Calu3 (cell line): ENCODE data around the gene REPS2. TPM values are rescaled to one million over a fixed set of nuclear protein-coding genes. Genes with fewer than 3 reads are reported as not detected.

Experiments used
- BruUV-seq: library from RNA; stranded (reverse); fragments of 400-500 nt; replicated peaks from 2 replicates; lab custom pipeline; 2021; lab: Mats Ljungman, UMichigan
- CTCF ChIA-PET: fragments of 300-600 bp; sonication (Branson Sonifier 250); formaldehyde crosslinking; loops from one replicate; lab custom pipeline; 2022; ENCODE audit warnings: antibody characterized with exemption; lab: Charles Lee
- DNase-seq: peaks from one replicate; pipeline ENCODE4 v3.0.0; 2022
- H3K27ac Mint-ChIP-seq: one replicate; pipeline ENCODE4 v1.8.0; 2022; ENCODE audit warnings: mixed read lengths; ENCODE audit not compliant: unreplicated experiment
- H3K27me3 Mint-ChIP-seq: one replicate; pipeline ENCODE4 v1.8.0; 2022; ENCODE audit warnings: mixed read lengths; ENCODE audit not compliant: unreplicated experiment
- H3K36me3 Mint-ChIP-seq: one replicate; pipeline ENCODE4 v1.8.0; 2022; ENCODE audit warnings: mild to moderate bottlenecking, moderate library complexity, mixed read lengths; ENCODE audit not compliant: insufficient read depth, unreplicated experiment
- H3K4me1 Mint-ChIP-seq: one replicate; pipeline ENCODE4 v1.8.0; 2022; ENCODE audit warnings: mild to moderate bottlenecking, low read depth, mixed read lengths; ENCODE audit not compliant: unreplicated experiment
- H3K4me3 Mint-ChIP-seq: one replicate; pipeline ENCODE4 v1.8.0; 2022; ENCODE audit warnings: mild to moderate bottlenecking, low read depth, moderate library complexity, mixed read lengths; ENCODE audit not compliant: unreplicated experiment
- H3K9me3 Mint-ChIP-seq: one replicate; pipeline ENCODE4 v1.8.0; 2022; ENCODE audit warnings: low read depth, mixed read lengths; ENCODE audit not compliant: unreplicated experiment
- CTCF ChIP-seq: fragments of 200-600 bp; IDR thresholded peaks from one replicate; pipeline ENCODE4 v1.8.0; 2022; ENCODE audit warnings: antibody characterized with exemption; ENCODE audit not compliant: unreplicated experiment
- intact Hi-C: fragments of 100-400 bp; cut with micrococcal nuclease; formaldehyde crosslinking; loops from one replicate; pipeline ENCODE4 v1.10.0; 2022; ENCODE audit not compliant: unreplicated experiment
- total RNA-seq: library from RNA; stranded (reverse); gene quantifications from 2 replicates; pipeline ENCODE4 v1.2.3, GENCODE V29; 2022

Gene REPS2
- total RNA-seq, 1 experiment from 2014 or later = 14.5 TPM

GRCh38 chrX:17007134-17007768 lies 60.8 kb downstream of the REPS2 start:
- Mint-ChIP-seq H3K9me3 (no peaks in the 10 kb centered on the region), H3K36me3 (peaks cover 5% of the 10 kb centered on the region), H3K27ac (no peak overlapping the region), H3K27me3 (no peaks in the 10 kb centered on the region), H3K4me1 (peaks cover 39% of the 10 kb centered on the region), H3K4me3 (no peak overlapping the region)
- intact Hi-C loops = loop anchor here (1.0 kb wide), 1 partner anchor 39 kb away; no protein-coding TSS in a partner anchor
- no TSS peak for BruUV-seq
- peak; percentile 41 for DNase-seq
- peak; percentile 36 for TF ChIP-seq CTCF
- CTCF ChIA-PET = interaction anchor here (0.9 to 1.0 kb wide), 3 partner anchors 29 to 125 kb away, joined by 4 to 11 read pairs (median 4); no protein-coding TSS in a partner anchor

GRCh38 chrX:17009856-17010625 lies 63.6 kb downstream of the REPS2 start:
- intact Hi-C loops = no loop called here
- H3K27me3 Mint-ChIP-seq = no peaks in the 10 kb centered on the region
- CTCF ChIA-PET = interaction anchor here (1.5 to 2.1 kb wide), 3 partner anchors 36 to 127 kb away, joined by 4 to 11 read pairs (median 8); no protein-coding TSS in a partner anchor
- peak overlapping the region; percentile 37 for H3K27ac Mint-ChIP-seq
- peak overlapping the region; percentile 37 for H3K4me3 Mint-ChIP-seq
- no peak for TF ChIP-seq CTCF
- no TSS peak for BruUV-seq
- no peaks in the 10 kb centered on the region for H3K9me3 Mint-ChIP-seq
- H3K36me3 Mint-ChIP-seq = peaks cover 5% of the 10 kb centered on the region
- DNase-seq = no peak
- peaks cover 28% of the 10 kb centered on the region for H3K4me1 Mint-ChIP-seq

- H3K4me1 Mint-ChIP-seq = peaks cover 28% of the 10 kb centered on the region
- no TSS peak for BruUV-seq
- DNase-seq = no peak
- H3K36me3 Mint-ChIP-seq = peaks cover 5% of the 10 kb centered on the region
- CTCF ChIA-PET = no interaction called here
- H3K27me3 Mint-ChIP-seq = no peaks in the 10 kb centered on the region
- H3K27ac Mint-ChIP-seq = no peak overlapping the region
- H3K4me3 Mint-ChIP-seq = no peak overlapping the region
- no peak for TF ChIP-seq CTCF
- no peaks in the 10 kb centered on the region for H3K9me3 Mint-ChIP-seq
- intact Hi-C loops = no loop called here
Observed at GRCh38 chrX:17012465-17012864, 66.0 kb downstream of the REPS2 start.

- Mint-ChIP-seq H3K4me3 (no peak overlapping the region), H3K4me1 (peaks cover 20% of the 10 kb centered on the region), H3K27me3 (no peaks in the 10 kb centered on the region), H3K36me3 (peaks cover 5% of the 10 kb centered on the region), H3K9me3 (no peaks in the 10 kb centered on the region), H3K27ac (no peak overlapping the region)
- CTCF ChIA-PET = interaction anchor here (0.5 kb wide), 1 partner anchor 35 kb away, joined by 4 read pairs; no protein-coding TSS in a partner anchor
- no peak for TF ChIP-seq CTCF
- no peak for DNase-seq
- intact Hi-C loops = no loop called here
- no TSS peak for BruUV-seq
Observed at GRCh38 chrX:17014216-17014615, 67.8 kb downstream of the REPS2 start.
